HG03175 (cell line): ENCODE data around the gene PDLIM5.
"Not testable (repeated sequence)": the region's sequence is repeated elsewhere in the genome, so short reads cannot be mapped to it uniquely, and the experiment has no call there.

ENCODE experiments used
- ATAC-seq: cut with Tn5 transposase; IDR thresholded peaks from one replicate; pipeline ENCODE4 v1.9.1; 2021; ENCODE audit warnings: mild to moderate bottlenecking, moderate library complexity; ENCODE audit not compliant: unreplicated experiment

Gene PDLIM5

DNA sequence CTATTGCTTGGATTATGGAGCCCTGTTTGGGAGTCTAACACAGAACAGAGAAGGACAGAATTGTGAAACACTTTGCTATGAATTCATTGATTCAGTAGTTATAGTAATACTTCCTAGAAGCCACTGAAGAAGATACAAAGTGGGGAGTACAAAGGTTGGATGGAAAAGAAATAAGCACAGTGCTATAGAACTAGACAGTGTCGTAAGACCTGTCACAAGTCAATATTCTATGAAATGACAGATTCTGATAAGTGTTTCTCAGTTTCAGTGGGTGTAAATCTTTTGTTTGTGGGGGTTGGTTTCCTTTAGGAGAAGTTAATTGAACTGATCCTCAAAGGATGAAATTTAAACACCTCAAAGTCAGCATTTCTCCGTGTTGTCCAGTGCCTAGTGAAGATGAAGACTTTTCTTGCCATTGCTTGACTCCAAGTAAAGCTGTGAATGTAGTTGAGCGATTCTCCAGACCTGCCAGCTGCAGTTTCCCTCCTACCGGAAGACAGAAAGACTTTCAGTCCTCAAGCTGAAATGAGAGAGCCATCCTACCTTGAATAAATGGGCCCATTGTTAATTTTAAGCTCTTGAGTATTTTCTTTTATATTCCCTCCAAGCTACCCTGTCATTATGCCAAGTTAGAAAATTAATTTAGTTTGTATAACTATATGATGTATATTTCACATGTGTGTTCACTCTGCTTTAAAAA, 7.9 kb downstream of the PDLIM5 start:
- no peak for ATAC-seq

DNA sequence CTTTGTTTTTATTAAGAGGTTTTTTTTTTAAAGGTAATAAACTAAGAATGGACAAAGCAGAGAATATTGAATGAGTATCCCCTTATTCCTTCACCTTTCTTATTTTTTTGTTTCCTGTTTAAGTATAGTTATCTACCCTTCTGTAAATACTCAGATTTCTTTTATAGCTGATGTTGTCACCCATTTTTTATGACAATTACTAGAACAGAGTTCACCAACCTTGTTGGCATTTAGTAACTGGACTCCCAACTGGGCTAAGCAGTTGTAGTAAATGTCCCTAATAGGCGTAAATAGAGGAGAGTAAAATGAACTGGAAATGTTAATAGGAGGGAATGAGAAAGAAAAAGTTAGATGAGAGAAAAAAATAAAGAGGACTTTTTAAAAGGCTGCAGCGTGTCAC, 9.8 kb downstream of the PDLIM5 start:
- no peak for ATAC-seq

DNA sequence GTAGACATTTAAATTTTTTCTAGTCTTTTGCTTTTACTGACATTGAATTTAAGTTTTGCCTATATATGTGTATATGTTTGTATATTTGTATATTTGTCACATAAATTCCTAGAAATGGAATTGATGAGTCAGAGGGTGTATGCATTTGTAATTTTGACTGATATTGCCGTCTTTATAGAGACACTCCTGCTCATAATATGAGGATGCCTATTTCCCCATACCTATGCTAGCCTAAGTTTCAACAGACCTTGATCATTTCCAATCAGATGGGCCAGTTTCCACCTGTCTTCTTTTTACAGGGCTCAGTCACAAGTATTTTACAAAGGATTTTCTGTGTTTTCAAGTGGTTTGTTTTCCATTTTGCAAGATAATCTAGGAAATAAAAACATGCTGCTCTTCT, 10.8 kb downstream of the PDLIM5 start:
- ATAC-seq: no peak

DNA sequence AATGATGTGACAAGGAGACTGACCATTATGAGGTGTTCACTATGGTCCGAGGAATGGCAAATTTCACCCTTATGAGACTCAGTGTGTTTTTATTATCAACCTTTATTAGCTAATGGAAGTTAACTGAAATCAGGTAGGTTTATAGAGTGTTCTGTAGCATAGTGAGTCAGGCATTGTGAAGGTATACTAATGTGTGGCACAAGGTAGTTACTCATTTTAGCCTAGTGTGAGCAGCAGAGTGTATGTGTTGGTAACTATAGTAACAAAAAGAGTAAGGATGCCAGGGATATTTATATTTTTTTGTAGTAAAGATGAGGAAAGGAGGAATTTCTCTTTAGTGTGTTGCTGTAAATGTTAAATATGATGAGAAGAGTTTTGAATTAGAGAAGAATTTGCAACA, 12.0 kb downstream of the PDLIM5 start:
- no peak for ATAC-seq

DNA sequence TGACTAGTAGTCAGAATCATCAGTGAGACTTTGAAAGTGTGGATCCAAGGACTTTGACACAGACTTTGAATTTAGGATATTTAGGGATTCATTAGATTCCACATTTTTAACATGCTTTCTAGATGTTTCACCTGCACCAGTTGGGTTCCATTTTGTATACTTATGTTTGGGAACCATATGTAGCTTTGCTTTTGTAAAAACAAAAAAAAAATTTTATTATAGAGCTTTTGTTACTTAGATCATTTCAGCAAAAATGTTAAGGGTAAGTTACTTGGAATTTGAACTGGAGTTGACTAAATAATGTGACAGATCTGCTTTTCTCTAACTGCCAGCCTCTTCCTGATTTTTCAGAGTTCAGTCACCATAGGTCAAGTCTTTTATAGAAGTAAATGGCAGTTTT, 14.6 kb downstream of the PDLIM5 start:
- no peak for ATAC-seq

DNA sequence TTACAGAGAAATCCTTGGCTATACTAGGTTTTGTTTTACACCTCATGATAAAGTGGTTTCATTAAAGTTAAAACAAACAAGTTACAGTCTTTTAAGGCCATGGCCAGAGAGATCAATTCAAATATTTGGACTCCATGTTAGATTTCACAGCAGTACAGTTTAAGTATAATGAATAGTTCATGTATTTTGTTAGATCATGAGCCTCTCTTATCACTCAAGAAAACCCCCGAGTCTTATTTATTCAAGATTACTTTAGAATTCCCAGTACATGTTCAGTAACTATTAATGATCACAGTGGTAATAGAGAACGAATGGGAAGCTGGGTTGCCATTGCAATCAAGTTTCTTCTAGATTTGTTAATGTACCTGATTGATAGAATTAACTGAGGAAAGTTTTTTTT, 15.2 kb downstream of the PDLIM5 start:
- ATAC-seq: no peak

DNA sequence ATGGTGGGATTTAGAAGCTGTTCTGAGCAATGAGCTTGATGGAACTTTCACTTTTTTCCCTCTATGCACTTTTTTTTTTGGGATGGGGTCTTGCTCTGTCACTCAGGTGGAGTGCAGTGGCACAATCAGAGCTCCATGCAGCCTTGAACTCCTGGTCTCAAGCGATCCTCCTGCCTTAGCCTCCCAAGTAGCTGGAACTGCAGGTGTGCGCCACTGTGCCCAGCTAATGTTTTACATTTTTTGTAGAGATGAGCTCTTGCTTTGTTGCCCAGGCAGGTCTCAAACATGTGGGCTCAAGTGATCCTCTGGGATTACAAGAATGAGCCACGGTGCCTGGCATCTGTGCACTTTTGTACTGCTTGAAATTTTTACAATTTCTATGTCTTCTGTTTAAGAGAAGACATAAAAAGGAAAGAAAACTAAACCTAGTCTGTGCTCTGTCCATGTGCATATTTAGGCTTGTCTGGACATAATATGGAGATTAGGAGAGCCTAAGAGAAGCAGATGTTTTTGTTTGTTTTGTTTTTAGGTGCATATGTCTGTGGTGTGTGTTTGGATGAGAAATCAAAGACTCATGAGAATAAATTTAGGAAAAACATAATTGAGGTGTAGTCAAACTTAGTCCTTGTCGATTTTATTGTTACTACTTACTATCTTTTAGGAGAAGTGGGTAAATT, 16.5 kb downstream of the PDLIM5 start:
- ATAC-seq: no peak

DNA sequence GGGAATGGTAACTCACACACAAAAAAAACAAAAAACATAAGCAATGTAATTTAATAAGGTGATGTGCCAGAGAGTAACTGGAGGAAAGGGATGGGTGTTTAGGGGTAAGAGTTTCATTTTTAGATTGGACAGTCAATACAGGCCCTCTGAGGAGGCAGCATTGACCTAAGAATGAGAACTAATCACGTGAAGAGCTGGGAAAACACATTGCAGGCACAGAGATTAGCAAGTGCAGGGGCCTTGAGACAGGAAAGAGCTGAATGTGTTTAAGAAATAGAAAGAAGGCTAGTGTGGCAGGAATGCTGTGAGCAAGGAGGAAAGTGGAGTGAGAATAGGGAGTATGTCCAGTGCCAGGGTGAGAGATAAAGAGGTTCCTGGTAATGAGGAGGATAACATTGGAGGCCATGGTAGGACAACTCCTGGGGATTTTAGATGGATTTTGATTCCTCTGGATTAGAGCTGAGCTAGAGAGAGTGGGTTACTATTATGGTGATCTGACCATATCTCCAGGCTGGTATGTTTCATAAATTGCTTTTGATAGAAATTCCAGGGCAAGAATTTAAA, 17.6 kb downstream of the PDLIM5 start:
- ATAC-seq: no peak

DNA sequence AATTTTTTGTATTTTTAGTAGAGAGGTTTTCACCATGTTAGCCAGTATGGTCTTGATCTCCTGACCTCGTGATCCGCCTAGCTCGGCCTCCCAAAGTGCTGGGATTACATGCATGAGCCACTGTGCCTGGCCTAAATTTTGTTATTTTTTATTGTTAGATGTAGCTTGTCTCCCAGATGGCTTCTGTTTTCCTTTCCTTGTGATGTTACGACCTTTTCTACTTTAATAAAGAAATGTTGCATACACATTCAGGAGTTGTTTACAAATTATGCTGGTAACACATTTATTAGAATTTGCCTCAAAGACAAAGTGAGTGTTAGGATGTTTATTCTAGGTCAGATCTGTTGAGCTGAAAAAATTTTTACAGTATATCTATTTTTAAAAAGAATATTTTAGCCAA, 18.4 kb downstream of the PDLIM5 start:
- ATAC-seq: no peak

DNA sequence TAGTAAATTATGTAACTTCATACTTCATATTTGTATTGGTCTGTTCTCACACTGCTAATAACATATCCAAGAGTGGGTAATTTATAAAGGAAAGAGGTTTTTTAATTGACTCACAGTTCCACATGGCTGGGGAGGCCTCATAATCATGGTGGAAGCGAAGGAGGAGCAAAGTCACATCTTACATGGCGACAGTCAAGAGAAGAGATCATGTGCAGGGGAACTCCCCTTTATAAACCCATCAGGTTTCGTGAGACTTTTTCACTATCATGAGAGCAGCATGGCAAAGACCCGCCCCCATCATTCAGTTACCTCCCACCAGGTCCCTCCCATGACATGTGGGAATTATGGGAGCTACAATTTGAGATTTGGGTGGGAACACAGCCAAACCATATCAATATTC, 19.0 kb downstream of the PDLIM5 start:
- ATAC-seq: not testable (repeated sequence)

DNA sequence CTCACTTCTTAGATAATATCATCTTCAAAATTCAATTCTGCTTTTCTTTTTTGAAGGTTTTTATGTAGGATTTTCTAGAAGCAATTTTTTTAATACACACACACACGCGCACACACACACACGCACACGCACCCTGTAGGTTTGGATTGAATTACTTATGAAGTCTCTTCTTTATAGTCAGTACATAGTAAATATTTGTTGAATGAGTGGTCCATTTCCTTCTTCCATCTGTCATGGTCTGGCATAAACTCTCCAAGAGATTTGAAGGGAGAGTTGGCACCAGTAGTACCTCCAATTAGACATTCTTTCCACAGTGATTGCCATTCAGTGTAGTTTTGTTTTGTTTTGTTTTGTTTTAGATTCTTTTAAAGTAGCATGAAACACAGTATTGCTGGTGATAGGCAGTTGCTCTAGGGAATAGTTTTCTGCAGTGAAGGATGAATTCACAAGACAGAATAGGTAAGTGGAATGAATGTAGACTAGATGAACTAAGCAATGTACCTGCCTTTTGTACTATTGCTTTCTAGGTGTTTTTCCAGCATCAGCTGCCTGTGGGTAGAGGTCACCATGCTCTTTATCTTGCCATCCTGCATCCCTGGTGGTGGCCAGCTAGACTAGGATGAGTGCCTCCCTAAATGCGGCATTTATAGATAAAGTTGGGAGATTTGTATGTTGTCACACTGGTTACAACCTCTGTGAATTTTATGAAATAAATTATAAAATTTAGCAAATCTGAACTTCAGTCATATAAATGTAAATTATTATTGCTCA, 20.5 kb downstream of the PDLIM5 start:
- ATAC-seq: no peak

DNA sequence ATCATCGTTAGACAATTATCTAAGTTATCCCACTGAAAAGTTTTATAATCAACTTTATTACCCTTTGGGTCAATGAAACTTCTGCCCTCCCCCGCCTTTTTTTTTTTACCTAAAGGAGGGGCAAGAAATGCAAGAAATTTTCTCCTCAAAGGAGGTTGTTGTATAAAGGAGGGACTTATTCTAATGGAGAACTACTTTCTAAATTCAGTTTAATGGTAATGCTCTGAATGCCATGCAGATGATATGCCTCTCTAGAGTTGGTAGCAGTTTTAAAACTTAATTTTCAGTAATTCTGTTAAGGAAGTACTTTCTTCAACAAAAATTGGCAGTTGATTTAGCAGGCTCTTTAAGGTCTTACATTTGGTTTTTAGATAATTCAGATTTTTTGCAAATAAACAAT, 23.3 kb downstream of the PDLIM5 start:
- no peak for ATAC-seq

DNA sequence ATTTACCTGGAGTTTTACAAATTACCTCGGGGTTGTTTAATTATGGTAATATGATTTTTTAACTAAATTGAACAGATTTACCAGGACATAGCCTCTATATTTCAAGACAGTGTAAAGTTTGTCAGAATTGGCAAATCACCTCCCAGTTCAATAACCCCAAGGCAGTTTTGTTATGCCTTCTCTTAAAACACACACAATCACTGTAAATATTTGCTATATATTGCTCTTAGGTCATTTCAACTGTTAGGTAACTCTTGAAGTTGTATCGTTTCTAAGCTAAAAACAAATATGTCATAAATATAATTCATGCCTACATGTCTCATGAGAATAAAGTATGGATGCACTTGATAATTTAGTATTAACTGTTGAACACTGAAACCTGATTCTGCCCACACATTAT, 24.1 kb downstream of the PDLIM5 start:
- no peak for ATAC-seq

DNA sequence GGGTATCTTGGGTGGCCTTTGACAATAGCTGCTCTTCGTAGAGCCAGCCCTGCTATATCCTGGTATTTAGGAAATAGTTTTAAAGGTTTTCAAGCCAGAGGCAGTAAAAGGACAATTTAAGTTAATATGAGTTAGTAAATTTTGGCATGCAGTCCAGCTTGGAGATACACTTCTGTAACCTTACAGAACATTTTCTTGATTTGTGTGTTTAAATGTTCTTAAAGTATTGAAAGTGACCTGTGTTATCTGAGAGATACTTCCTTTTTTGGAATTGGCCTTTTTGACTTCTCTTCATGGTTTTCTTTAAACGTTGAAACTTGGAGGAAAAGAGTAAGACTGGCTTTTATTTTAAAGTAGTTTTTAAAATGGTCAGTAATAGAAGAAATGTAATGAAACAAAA, 25.5 kb downstream of the PDLIM5 start:
- ATAC-seq: no peak

DNA sequence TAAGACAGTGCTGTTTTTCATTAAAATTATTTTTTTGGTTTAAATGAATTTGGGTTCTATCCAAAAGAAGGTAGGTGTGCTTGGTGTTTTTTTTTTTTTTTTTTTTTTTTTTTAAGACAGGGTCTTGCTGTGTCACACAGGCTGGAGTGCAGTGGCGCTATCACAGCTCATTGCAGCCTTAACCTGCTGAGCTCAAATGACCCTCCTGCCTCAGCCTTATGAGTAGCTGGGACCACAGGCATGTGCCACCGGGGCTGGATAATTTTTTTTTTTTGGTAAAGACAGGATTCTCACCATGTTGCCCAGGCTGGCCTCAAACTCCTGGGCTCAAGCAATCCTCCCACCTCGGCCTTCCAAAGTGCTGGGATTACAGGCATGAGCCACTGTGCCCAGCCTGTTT, 27.1 kb downstream of the PDLIM5 start:
- ATAC-seq: not testable (repeated sequence)

DNA sequence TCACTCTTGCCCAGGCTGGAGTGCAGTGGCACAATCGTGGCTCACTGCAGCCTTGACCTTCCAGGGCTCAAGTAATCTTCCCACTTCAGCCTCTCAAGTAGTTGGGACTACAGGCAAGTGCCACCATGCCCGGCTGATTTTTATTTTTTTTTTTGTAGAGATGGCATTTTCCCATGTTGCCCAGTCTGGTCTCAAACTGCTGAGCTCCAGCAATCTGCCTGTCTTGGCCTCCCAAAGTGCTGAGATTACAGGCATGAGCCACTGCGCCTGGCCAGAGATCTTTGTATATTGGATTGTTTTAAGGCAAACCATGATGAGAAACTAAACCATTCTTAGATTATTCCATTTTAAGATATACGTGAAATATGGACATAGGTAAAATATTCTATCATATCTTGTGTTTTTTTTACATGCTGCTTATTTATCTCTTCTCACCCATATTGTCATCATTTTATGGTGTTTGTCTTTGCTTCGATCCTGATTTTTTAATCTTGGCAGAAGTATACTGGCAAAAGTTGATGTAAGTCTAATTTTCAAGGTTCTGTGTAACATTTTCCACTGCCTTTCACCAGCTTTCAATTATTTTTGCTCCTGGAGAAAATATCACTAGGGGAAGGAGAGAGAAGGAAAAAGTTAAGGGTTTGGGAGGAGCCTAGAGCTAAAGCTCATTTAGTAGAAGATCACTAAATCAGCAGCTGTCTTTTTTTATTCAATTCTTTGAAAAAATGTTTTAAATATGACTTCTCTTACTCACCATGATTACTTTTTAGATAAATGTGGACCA, 27.8 kb downstream of the PDLIM5 start:
- ATAC-seq: no peak

DNA sequence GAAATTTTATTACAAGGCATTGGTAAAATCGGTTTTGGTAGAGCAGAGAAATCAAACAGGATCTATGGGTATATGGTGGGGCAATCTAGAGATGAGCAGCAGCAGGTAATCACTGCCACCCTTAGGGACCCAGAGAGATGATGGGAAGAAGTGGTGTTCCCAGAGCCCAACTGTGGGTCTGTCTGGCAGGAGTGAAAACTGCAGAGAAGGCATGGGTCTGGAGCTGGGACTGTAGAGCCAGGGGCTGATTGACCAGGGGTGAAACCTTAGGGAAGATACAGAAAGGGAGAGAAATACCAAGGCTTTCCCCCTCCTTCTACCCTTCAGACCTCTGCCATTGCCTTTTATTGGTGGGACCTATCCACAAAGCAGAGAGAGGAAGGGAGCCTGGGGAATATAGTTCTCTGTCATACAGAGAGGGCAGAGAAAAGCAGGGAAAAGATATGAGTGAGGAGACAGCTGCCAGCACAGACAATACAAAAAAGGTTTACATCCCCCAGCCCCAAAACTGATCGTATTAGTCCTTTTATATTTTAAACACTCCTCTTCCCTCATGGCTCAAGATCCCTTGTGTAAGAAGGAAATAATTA, 28.7 kb downstream of the PDLIM5 start:
- no peak for ATAC-seq

DNA sequence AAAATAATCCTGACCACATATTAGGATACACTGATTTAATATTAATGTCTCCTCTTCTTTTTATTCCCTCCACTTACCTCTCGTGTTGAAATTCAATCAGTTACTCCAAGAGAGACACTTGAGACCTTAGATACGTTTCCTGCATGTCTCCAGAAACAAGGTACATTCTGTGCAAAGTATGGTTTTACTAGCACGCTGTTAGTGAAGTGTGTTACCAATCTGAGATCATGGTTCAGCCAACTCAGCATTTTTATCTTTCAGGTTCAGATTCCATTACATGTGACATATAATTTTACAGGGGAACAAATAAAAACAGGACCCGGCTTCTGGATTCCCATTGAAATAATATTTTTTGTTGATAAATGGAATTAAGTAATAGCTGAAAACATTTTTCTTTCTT, 32.2 kb downstream of the PDLIM5 start:
- no peak for ATAC-seq

DNA sequence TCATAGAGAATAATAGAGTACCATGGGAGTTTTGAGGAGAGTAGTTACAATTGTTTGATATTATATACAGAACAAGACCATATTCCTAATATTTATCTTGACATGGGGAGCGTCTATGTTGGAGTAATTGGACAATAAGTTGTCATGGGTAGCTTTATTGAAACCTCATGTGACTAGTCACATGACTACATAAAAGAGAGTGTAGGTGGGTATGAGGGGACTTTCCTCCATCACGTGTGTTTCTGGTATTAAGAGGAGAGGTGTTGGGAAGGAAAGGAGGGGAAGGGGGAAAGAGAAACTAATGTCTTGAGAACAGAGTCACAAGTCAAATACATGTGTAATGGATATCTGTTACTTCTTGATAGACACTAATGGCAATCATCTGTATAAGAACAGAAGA, 33.1 kb downstream of the PDLIM5 start:
- no peak for ATAC-seq

DNA sequence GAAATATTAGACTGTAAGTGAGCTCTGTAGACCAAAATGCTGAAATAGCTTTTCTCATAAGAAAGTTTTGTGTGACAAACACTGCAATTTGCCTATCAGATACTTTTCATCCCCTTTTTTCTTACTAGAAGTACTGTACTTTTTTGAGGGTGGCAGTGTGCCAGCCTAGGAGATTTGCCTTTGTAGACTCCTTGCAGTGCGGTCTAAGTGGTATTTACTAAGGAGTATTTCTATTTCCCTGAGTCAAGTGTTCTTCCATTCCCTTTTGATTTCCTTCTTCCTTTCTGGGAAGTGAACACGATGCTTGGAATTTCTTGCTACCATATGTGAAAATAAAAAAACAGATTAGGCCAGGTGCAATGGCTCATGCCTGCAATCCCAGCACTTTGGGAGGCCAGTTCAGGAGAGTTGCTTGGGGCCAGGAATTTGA, 34.6 kb downstream of the PDLIM5 start:
- ATAC-seq: no peak

DNA sequence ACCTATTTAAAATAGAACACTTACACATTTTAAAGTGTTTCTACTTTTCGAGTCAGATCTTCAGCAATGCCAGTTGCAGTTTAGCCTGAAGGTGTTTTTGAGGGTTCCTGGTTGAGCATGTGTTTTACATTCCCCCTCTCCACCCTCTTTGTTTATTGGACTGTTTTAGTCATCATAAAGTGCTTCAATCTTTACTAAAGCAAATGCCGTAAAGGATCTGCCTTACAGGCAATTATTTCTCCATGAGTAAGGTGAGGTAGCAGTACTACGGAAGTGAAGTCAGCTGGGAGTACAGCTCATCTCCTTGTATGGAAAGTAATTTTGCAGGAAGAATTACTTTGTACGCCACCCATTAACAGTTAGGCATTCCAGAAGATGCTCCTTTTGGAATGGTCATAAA, 36.9 kb downstream of the PDLIM5 start:
- ATAC-seq: no peak
